Activated T-cell treated with anti-CD3 and anti-CD28 coated beads, Interleukin-2, amount 50 U/mL, for 48 hours (primary cell): ENCODE data around the gene MCRIP2.
"Not testable (repeated sequence)": the region's sequence is repeated elsewhere in the genome, so short reads cannot be mapped to it uniquely, and the experiment has no call there.

Experiments used
- DNase-seq, 2 experiments: peaks; one replicate each; pipeline ENCODE4 v3.0.0-alpha.2; 2020

Gene MCRIP2, protein sequence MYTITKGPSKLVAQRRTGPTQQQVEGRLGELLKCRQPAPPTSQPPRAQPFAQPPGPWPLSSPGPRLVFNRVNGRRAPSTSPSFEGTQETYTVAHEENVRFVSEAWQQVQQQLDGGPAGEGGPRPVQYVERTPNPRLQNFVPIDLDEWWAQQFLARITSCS

DNA sequence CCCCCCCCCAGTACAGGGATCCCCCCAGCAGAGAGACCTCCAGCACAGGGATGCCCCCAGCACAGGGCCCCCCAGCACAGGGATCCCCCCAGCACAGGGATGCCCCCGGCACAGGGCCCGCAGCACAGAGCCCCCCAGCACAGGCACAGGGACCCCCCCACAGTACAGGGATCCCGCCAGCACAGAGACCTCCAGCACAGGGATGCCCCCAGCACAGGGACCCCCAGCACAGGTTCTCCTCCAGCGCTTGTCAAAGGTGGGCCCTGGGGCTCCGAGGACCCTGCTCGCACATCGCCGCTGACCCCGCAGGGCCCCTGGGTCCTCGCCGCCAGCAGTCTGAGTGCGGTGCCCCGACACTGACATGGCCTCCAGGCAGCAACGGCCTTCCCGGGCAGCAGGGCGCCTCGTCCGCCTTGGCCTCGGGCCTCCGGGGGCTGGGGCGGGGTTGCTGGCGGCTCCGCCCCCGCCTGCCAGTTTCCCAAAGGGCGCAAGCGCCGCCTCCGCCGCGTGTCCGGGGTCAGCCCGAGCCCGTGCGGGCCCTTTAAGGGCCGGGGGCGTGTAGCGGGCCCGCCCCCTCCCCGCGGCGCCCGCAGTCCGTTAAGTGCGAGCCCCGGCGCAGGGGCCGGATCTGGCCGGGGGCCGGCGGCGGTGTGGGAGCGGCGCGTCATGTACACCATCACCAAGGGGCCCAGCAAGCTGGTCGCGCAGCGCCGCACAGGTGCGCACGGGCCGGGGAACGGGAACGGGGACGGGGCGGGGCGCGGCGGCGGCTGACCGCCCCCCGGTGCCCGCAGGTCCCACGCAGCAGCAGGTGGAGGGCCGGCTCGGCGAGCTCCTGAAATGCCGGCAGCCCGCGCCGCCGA, at the start of gene MCRIP2:
Gene MCRIP2, plus strand, starts transcription at position 503 of the 863 bp plus-strand sequence. Its CDS starts 164 bp downstream, at position 667.
- peak; percentile 84 to 90 for DNase-seq

DNA sequence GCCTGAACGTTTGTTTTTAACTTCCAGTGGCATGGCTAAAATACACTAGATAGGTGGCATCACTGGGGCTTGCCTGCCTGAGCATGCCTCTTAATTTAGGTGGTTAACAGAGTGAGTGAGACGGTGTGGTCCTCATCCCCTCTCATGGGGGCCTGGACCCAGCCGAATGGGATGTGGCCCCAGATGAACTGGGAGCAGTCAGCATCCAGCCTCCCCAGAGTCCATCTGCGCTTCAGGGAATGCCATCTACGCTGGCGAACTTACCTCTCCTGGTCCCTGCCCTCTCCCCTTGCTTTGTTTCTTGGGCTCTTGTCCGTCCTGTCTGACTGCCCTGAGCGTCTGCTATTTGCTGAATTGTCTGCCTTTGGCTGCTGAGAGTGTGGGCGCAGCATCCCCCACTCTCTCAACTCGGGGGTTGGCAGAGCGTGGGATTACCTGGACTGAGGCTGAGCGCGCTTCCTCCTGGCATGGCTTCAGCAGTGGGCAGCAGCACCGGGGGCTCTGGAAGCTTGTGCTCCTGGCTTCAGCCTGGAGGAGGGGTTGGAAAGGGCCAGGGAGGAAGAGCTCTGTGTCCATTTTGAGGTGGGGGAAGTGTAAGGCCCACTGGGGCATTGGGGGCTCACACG, 49.6 kb upstream of the MCRIP2 start:
- no peak for DNase-seq

DNA sequence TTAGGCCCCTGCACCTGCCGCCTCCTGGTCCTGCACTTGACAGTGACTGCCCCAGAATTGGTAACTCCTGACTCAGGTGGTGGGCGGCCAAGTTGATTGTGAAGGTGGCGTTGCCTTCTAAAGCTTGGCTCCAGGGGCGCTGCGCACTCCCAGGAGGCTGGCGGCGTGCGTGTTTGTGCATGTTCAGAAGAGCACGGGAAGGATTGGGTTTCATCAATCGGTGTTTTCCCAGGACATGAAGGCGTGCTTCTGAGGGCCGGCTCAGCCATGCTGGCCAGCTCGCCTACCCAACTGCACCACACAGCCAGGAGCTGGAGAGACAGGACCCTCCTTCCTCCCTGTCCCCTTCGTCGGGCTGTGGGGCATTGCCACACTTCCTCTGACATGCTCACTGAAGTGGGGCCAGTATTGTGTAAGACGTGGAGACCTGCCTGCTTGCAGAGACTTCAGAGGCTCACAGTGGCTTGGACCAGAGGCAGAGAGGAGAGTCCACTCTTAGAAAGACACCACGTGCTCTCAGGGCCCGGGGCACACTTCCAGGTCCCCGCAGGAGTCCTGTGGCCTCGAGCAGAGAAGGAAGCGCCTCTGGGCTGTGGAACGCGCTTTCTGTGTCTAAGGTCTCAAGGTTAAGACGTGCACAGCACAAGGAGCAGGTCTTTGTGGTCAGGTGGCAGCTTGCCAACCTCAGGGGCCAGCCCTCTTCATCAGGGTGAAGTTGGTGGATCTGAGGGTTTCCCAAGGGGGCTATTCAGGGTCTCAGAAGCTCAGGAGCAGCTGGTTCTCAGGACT, 48.9 kb upstream of the MCRIP2 start:
- DNase-seq, result no peak

DNA sequence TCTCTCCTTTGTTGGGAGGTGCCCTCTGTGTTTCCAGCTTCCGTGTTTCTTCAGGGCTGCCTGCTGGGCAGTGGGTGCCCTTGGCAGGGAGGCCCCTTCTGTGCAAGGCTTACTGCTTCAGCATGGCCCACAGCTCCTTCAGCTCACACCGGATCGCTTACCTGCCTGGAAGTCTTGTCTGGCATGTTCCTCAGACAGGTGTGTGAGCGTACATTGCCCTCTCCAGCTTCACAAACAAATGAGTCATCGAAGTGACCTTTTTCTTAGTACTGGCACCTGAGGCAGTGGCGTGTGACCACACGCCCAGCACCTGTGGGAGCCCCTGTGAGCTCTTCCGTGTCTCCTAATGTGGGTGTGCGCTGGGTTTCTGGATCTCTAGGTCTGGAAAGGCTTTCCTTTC, 48.2 kb upstream of the MCRIP2 start:
- no peak for DNase-seq

DNA sequence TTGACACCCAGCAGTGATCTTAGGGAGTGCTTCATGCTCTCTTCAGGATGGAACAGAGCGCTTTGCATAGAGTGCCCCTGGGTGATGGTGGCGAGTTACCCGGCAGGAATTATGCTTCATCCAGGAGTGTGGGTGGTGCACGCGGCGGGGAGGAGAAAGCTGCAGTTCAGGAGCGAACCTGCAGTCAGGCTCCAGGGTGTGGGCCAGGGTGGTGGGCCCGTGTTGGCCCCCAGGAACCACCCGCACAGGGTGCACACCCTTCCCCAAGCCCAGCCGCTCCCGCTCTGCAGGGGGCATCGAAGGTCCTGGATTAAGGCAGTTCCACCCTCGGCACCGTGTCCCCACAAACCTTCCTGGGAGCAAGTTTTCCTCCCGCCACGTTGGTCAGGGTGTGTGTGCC, 47.8 kb upstream of the MCRIP2 start:
- DNase-seq, result no peak

DNA sequence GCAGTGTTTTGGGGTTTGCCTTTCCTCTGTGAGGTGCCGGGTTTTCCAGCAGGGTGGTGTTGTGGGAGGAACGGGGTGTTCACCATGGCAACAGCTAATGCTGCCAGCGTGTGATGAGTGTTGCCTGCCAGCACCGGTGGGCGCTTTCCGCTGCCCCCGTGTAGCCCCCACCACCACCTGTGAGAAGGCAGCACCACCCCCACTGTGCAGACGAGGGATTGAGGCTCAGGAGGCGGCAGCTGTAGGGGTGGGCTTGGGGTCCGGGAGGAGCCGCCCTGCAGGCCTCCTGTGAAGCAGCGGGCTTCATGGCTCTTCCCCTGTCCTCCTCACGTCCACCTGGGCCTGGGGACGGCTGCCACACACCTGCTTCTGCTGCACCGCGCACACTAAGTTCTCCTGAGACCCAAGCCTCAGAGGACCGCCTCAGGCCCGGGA, 46.5 kb upstream of the MCRIP2 start:
- DNase-seq, result no peak

DNA sequence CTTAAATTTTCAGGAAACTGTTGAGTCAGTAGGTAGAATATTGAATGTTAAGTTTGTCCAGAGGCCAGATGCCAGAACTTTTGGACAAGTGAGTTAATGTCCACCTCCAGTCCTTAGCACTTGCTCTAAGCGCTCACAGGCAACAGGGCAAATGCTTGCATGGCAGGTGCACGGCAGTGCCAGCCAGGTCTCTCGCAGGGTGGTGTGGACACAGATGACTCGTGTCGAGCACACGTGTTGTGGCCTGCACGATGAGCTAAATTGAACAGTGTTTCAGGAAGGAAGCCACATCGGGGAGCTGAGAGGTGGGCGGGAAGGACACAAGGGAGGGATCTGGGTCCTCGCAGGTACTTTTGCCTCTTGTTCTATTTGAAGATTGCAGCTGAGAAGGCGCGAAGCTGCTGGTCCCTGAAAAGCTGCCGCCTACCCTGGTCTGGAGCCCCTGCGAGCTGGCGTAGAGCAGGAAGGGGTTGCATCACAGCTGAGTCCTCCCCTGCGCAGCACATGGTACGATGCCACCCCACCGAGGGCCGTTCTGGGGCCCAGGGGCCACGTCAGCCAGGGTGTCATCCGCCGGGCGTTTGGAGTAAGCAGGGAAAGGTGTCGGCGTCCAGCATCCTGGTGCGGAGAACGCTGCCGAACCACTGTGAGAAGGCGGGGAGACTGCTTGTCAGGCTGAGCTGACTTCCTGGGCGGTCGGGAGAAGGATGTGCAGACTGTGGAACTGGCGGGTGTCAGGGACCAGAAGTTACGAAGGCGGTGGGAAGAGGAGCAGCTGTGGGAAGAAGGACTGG, 45.5 kb upstream of the MCRIP2 start:
- no peak for DNase-seq

DNA sequence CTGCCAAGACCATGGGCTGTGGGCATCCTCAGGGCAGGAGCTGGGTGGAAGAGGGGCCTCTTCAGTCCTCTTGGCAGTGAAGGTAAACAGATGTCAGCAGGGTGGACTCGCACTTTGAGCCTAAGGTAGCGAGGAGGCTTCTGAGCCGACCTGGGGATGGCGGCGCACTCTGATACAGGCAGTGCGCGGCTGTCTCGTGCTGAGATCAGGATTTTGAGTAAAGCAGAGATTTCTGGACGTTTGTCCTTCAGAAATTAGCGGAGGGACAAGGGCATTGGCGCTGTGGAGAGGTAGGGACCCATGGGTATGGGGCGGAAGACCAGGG, 44.9 kb upstream of the MCRIP2 start:
- DNase-seq, result no peak

DNA sequence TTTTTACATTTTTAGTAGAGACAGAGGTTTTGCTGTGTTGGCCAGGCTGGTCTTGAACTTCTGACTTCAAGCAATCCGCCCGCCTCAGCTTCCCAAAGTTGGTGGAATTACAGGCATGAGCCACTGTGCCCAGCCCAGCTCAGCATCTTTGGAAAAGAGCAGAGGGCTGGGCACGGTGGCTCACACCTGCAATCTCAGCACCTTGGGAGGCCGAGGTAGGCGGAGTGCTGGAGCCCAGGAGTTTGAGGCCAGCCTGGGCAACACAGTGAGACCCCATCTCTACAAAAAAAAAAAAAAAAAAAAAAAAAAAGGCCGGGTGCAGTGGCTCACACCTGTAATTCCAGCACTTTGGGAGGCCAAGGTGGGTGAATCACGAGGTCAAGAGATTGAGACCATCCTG, 44.0 kb upstream of the MCRIP2 start:
- DNase-seq, result not testable (repeated sequence)

DNA sequence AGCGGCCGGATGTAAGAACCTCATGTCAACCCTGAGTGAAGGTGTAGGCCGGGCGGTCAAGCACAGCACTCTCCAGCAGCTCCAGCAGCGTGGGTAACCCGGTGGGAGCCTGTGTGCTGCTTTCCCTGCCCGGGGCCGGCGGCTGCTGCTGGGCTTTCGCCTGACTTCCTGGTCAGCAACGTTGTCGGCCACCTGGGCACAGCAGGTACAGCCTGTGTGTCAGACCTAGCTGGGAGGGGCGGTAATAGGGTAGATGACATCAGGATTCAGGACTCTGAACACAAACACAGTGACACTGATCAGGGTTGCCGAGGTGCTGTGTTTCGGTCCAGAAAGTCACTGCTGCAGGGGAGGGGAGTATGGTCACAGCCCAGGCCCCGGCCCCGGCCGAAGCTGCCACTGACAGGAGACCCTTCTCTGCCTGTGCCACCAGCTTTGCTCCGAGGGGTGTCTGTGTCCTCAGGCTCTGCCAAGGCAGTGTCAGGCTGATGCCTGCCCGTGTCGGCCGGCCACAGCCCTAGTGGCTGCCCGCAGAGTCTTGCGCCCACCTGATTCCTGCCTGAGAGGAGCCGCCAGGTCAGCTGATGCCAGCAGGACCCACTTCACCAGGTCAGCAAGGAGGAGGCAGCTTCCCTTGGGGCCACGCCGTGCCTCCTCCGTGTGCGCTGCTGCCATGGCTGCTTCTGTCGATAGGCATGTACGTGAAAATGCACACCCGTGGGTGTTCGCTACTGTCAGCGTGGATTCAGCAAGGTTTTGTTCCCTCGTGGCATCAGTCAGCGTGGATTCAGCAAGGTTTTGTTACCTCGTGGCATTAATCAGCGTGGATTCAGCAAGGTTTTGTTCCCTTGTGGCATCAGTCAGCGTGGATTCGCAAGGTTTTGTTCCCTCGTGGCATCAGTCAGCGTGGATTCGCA, 42.5 kb upstream of the MCRIP2 start:
- no peak for DNase-seq

DNA sequence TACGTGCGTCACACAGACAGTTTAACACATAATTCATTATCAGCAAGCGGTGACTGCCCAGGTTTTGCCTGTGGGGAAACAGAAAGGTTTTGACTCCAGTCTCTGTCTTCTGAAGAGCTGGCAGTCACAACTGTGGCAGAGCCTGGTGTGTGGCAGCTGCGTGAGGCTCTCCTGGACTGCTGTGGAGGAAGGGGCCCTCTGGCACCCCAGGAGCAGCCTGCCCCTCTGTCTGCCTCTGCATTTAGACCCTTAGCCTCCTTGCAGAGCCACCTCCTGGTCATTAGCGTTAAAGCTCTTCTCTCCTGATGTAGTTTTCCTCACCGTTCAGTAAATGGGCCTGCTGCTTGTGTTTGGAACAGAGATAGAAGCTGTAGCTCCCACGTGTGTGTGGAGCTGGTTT, 40.8 kb upstream of the MCRIP2 start:
- no peak for DNase-seq

DNA sequence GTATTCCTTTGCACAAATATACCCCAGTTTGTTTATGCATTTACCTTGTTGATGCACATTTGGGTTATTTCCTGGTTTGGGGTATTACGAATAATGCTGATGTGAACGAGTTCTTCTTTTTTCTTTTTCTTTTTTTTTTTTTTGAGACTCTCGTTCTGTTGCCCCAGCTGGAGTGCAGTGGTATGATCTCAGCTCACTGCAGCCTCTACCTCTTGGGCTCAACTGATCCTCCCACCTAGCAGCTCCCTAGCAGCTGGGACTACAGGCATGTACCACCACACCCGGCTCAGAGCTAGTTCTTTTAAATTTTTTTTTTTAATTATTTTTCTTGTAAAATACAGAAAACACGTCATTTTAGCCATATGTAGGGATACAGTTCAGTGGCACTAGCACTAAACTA, 37.7 kb upstream of the MCRIP2 start:
- no peak for DNase-seq

DNA sequence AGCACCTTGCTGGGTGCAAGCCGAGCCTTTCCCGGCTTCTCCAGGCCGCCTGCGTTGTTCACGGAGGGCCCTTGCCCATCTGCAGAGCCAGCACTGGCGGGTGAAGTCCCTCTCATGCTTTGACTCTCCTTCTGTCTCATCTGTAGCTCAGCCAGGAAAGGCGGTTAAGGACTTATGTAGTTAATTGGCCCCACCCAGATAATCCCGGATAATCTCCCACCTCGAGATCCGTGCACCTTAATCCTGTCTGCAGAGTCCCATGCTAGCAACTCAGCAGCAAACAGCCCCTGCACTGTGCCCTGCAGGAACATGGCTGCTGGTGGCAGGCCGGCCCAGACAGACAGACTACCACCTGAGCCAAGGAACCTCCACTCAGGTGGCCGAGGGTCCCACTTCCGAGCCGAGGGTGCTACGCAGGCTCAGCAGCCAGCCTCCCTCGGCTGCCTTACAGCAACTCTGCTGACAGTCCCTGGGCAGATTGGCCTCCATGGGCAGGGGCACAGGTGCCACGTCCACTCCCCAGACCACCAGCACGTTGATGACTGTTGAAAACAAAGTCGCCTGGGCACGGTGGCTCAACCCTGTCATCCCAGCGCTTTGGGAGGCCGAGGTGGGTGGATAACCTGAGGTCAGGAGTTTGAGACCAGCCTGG, 34.8 kb upstream of the MCRIP2 start:
- no peak for DNase-seq

DNA sequence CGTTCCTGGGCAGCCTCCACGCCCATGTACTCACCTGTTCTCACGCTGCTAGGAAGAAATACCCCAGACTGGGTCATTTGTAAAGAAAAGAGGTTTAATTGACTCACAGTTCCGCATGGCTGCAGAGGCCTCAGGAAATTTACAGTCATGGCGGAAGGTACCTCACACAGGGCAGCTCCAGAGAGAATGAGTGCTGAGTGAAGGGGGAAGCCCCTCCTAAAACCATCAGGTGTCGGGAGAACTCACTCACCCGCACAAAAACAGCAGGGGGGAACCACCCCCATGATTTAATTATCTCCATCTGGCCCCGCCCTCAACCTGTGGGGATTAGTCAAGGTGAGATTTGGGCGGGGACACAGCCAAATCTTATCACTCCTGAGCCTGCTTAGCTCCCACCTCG, 33.6 kb upstream of the MCRIP2 start:
- peak; percentile 68 to 75 for DNase-seq

DNA sequence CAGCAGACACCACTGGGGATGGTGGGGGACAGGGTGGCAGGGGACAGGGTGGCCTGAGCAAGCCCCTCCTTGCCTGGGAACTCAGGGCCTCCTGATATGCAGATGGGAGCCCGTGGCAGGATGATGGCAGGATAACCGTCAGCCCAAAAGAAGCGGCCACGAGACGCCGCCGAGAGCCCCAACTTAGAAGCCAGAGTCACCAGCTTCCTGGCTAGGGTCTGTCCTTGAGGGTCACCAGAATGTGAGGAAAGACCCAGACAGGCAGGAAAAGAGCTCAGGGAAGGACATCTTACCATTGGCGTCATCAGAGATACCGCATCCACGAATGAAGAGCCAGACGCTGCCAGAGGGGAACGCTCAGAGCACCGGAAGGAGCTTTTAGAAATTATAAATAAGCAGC, 32.3 kb upstream of the MCRIP2 start:
- DNase-seq, result no peak

DNA sequence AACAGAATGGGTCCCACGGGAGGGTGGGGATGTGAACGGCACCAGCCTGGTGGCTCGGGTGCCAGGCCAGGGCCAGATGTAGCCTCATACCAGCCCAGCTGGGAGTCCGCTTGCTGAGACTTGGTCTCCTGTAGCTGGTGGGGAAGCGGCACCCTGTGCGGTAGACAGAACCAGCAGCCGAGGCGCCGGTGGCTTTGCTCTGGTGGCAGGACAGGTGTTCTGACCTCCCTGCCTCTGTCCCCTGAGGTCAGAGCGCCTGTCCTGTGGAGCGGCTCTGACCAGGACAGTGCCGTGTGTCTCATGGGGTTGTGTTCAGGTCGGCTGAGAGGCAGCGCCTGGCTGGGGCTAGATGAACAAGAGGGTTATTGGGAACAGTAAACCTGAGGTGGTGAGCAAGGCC, 31.6 kb upstream of the MCRIP2 start:
- no peak for DNase-seq

DNA sequence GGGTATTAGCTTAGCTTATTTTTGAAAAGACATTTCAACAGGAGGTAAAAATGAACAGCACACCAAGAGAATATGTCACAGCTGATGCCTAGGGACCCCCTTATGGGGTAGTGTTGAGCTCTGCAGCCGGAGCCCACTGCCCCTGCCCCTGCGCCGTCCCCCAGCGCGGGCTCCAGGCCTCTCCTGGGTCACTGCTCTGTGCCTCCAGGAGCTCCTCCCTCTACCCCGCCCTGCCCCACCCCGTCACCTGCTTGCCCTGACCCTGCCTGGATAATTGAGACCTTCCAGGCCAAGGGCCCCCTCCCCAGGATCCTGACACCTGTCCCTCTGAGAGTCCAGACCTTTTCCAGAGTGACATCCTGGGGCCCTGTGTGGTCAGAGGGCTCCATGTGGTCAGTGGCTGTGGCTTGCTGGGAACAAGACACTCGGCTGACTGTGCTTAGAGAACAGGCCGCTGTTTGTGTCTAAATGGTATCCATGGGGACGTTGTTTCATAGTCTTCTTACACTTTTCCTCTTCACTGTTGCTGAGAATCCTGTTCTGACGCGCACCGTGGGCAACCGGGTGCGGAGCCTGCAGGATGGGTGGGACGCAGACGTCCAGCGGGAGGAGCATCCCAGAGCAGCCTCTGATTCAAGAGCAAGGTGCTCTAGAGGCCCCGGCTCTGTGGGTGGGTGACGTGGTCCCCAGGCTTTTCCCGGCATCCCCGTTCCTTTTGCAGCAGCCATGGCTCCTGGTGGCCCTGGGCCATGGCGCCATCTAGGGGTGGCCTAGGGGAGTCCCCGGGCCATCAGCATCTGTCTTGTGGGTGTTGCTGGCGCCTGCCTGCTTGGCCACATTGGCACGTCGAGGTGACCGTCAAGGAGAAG, 30.9 kb upstream of the MCRIP2 start:
- DNase-seq, result peak; percentile 72 to 80

DNA sequence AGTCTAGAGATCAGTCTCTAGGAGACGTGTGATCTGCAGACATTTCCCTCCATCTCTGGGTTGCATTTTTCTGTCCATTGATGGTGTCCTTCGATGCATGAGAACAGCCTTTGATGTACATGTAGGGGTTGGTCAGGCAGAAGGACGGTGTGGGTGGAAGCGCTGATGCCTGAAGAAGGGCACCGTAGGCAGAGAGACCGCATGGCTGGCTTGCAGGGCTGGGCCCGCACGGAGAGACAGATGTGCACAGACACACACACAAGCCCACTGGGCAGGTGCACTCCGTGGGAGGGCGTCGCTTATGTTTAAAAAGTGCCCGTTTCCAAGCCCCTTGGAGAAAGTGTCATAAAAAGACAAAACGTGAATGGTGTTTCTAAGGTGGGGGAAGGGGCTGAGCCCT, 26.5 kb upstream of the MCRIP2 start:
- DNase-seq, result no peak

DNA sequence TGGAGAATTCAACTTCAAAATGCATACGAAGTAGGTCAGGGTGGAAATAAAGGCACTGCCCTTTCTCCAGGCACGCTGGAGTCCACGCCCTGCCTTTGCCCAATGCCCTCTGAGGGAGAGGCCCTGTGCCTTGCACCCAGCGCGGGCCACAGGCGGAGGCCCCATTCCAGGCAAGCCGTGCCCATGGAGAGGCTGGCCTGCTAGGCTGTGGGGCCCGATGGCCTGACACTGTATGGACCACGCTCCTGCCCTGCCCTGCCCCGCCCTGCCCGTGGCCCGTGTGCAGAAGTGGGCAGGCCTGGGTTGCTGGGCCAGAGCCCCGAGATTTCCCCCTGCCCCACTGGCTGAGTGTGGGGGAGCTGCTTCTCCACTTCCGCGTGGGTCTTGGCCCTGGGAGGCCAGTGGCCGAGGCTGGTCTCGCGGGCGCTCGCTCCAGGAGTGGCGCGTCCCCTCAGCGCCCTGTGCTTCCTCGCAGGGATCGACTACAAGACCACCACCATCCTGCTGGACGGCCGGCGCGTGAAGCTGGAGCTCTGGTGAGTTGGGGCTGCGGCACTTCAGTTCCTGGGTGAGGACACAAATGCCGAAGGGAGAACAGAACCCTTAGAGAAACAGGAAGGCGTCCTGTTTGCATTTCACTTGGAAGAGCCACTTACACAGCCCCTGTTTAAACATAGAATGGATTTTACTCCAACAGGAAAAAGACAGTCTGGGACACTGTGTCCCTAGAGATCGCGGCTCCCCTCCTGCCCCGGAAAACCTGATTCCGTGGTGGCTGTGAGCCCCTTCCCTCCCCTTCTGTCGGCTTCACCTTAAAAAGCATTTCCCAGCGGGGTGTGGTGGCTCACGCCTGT, 24.7 kb upstream of the MCRIP2 start:
- no peak for DNase-seq
